Endothelial cell of umbilical vein (primary cell): ENCODE data around the gene RESP18. TPM values are rescaled to one million over a fixed set of nuclear protein-coding genes. Genes with fewer than 3 reads are reported as not detected.
"Not testable (repeated sequence)": the region's sequence is repeated elsewhere in the genome, so short reads cannot be mapped to it uniquely, and the experiment has no call there.

Experiments used
- BruUV-seq: library from RNA; stranded (reverse); fragments of 400-500 nt; replicated peaks from 2 replicates; lab custom pipeline; 2021; lab: Mats Ljungman, UMichigan
- CTCF ChIA-PET: fragments of 300-600, 350-600 bp; sonication (Branson Sonifier 250); formaldehyde crosslinking; loops from one replicate; lab custom pipeline; 2021; ENCODE audit warnings: antibody characterized with exemption, inconsistent platforms; lab: Charles Lee
- POLR2A ChIA-PET: fragments of 300-600, 350-600 bp; sonication (Branson Sonifier 250); formaldehyde crosslinking; loops from one replicate; lab custom pipeline; 2021; ENCODE audit warnings: antibody characterized with exemption, inconsistent platforms; lab: Charles Lee
- DNase-seq: peaks from one replicate; pipeline ENCODE4 v3.0.0-alpha.2; 2011; ENCODE audit warnings: low read depth, low spot score
- FAIRE-seq: peaks from 2 replicates; lab custom pipeline; 2011; peaks lifted over from hg19 to GRCh38; lab: Jason Lieb, UNC
- H2AFZ ChIP-seq: 2 replicates; pipeline ENCODE4 v1.6.0; 2012; ENCODE audit warnings: low read depth, low read length, control low read depth, inconsistent platforms
- H3K27ac ChIP-seq: 2 replicates; pipeline ENCODE4 v1.5.1; 2011; ENCODE audit warnings: low read depth, mild to moderate bottlenecking, control low read depth, low read length, moderate library complexity; ENCODE audit not compliant: insufficient read depth
- H3K27me3 ChIP-seq, 2 experiments: 2 replicates each; pipeline versions ENCODE4 v1.6.0 to v1.6.1; 2011; ENCODE audit warnings: low read length in 2 of 2, mixed read lengths in 1 of 2; ENCODE audit not compliant: control insufficient read depth in 2 of 2, insufficient read depth in 2 of 2
- H3K36me3 ChIP-seq, 2 experiments: 2 replicates in 1 of 2; 3 replicates in 1 of 2; pipeline ENCODE4 v1.5.1; 2011; ENCODE audit warnings: low read length in 2 of 2, mild to moderate bottlenecking in 1 of 2, moderate library complexity in 1 of 2; ENCODE audit not compliant: control insufficient read depth in 2 of 2, insufficient read depth in 2 of 2; ENCODE audit errors: extremely low read depth in 1 of 2
- H3K4me1 ChIP-seq: 3 replicates; pipeline ENCODE4 v1.5.1; 2011; ENCODE audit warnings: mild to moderate bottlenecking, low read length; ENCODE audit not compliant: control insufficient read depth, insufficient read depth; ENCODE audit errors: extremely low read depth
- H3K4me2 ChIP-seq: 2 replicates; pipeline ENCODE4 v1.6.1; 2011; ENCODE audit warnings: low read length, control low read depth, mixed read lengths; ENCODE audit not compliant: insufficient read depth
- H3K4me3 ChIP-seq, 3 experiments: fragments of 200-600 bp in 1 of 3; sonication (generic), shearing (Covaris generic) in 1 of 3; replicated peaks in 1 of 3; 2 replicates each; pipeline ENCODE4 v1.5.1; 2011 to 2016; ENCODE audit warnings: control low read depth in 3 of 3, low read length in 3 of 3, mild to moderate bottlenecking in 2 of 3, inconsistent platforms in 1 of 3, low read depth in 1 of 3, moderate library complexity in 1 of 3; ENCODE audit not compliant: insufficient read depth in 1 of 3
- H3K79me2 ChIP-seq: 2 replicates; pipeline ENCODE4 v1.6.0; 2012; ENCODE audit warnings: low read length, inconsistent platforms; ENCODE audit not compliant: control insufficient read depth, insufficient read depth
- H3K9ac ChIP-seq: replicated peaks from 2 replicates; pipeline ENCODE3; 2011; ENCODE audit warnings: low read length, control low read depth; ENCODE audit not compliant: insufficient read depth; ENCODE audit errors: extremely low read depth
- H3K9me1 ChIP-seq: replicated peaks from 3 replicates; pipeline ENCODE4 v1.6.0; 2011; ENCODE audit warnings: mild to moderate bottlenecking, low read length; ENCODE audit not compliant: control insufficient read depth, insufficient read depth; ENCODE audit errors: extremely low read depth
- H3K9me3 ChIP-seq: replicated peaks from 2 replicates; pipeline ENCODE4 v1.5.1; 2012; ENCODE audit warnings: low read length, inconsistent platforms; ENCODE audit not compliant: control insufficient read depth, insufficient read depth
- H4K20me1 ChIP-seq: replicated peaks from 2 replicates; pipeline ENCODE3; 2011; ENCODE audit warnings: mild to moderate bottlenecking, low read length; ENCODE audit not compliant: control insufficient read depth, insufficient read depth; ENCODE audit errors: extremely low read depth
- CTCF ChIP-seq, 2 donors: IDR thresholded peaks; 1 replicate in 1 of 2; 2 replicates in 1 of 2; pipeline ENCODE4 v1.5.1; 2011; ENCODE audit warnings: low read length in 2 of 2, mild to moderate bottlenecking in 2 of 2, moderate library complexity in 2 of 2, control low read depth in 1 of 2, inconsistent platforms in 1 of 2, low read depth in 1 of 2; ENCODE audit not compliant: insufficient read depth in 1 of 2; ENCODE audit errors: extremely low read depth in 1 of 2
- EZH2 ChIP-seq: IDR thresholded peaks from 2 replicates; pipeline ENCODE4 v1.6.1; 2012; ENCODE audit warnings: borderline replicate concordance, low read depth, mild to moderate bottlenecking, moderate library complexity, low read length, inconsistent platforms; ENCODE audit not compliant: severe bottlenecking
- JUN ChIP-seq: IDR thresholded peaks from 2 replicates; pipeline ENCODE4 v1.6.1; 2011; ENCODE audit warnings: borderline replicate concordance, low read depth; ENCODE audit not compliant: insufficient read length, insufficient read depth
- MYC ChIP-seq: IDR thresholded peaks from one replicate; pipeline ENCODE4 v1.6.1; 2011; ENCODE audit warnings: mild to moderate bottlenecking, low read depth, low read length
- dilution Hi-C: fragments of 300-500 bp; cut with MboI; formaldehyde crosslinking; loops from one replicate; pipeline ENCODE4 v1.15.0; 2019; ENCODE audit warnings: low sequenced_read_pairs; ENCODE audit not compliant: extremely low pct_ligation_motif_present
- intact Hi-C: fragments of 100-400 bp; cut with micrococcal nuclease; formaldehyde crosslinking; loops from one replicate; pipeline ENCODE4 v1.10.0; 2022
- polyA plus RNA-seq, 4 experiments: library from polyadenylated mRNA; depleted of rRNA in 3 of 4; stranded (reverse) in 3 of 4; unstranded in 1 of 4; fragments of >200 nt; gene quantifications; 2 replicates each; pipeline versions ENCODE4 v1.2.1 to v1.2.3, GENCODE V29; 2011 to 2012; ENCODE audit warnings: missing spikeins in 1 of 4
- total RNA-seq: library from RNA; stranded (reverse); gene quantifications from 2 replicates; pipeline ENCODE4 v1.2.3, GENCODE V29; 2021

The RESP18 gene
- total and polyA plus RNA-seq, 2 donors (not counting 3 experiments of a cell fraction or from before 2014, with no cell fraction given) = not detected

GRCh38 chr2:219312683-219313263 lies 19.8 kb downstream of the RESP18 start:
- intact Hi-C loops, dilution Hi-C loops, H4K20me1 ChIP-seq, H3K4me1 ChIP-seq, POLR2A ChIA-PET, H3K9ac ChIP-seq, H3K27ac ChIP-seq, H3K36me3 ChIP-seq, H2AFZ ChIP-seq, BruUV-seq, FAIRE-seq, H3K4me2 ChIP-seq, H3K9me1 ChIP-seq, H3K79me2 ChIP-seq, DNase-seq, H3K4me3 ChIP-seq, H3K9me3 ChIP-seq: not testable (repeated sequence)
- CTCF ChIA-PET = interaction anchor here (1.0 kb wide), 1 partner anchor 162 kb away, joined by 3 read pairs; no protein-coding TSS in a partner anchor
- H3K27me3 ChIP-seq = peaks cover 13 to 14% of the 10 kb centered on the region in 2 experiments

GRCh38 chr2:219309278-219309677 lies 23.3 kb downstream of the RESP18 start, which contains the start of gene PTPRN:
TSS of gene PTPRN (minus strand) at chr2:219309401. CDS start at chr2:219309332, 69 bp downstream.
- DNase-seq (no peak), FAIRE-seq (no peak)
- Histone ChIP-seq H3K36me3 (no peaks in the 10 kb centered on the region), H3K9me1 (no peaks in the 10 kb centered on the region), H3K79me2 (no peaks in the 10 kb centered on the region), H4K20me1 (no peaks in the 10 kb centered on the region), H3K4me2 (no peak within 1 kb of the TSS), H3K9me3 (no peaks in the 10 kb centered on the region), H3K9ac (no peak within 1 kb of the TSS), H3K4me3 (no peak within 1 kb of the TSS), H3K27me3 (peaks cover 13 to 16% of the 10 kb centered on the region in 2 experiments), H2AFZ (no peak within 1 kb of the TSS), H3K4me1 (no peaks in the 10 kb centered on the region), H3K27ac (no peak within 1 kb of the TSS)
- POLR2A ChIA-PET = no interaction called here
- BruUV-seq = no TSS peak
- intact Hi-C loops (no loop called here), dilution Hi-C loops (no loop called here)
- CTCF ChIA-PET = interaction anchor here (1.2 kb wide), 1 partner anchor 15 kb away, joined by 5 read pairs; no protein-coding TSS in a partner anchor
- no peak for TF ChIP-seq EZH2
- TF ChIP-seq JUN = no peak
- TF ChIP-seq MYC = no peak
- TF ChIP-seq CTCF (IDR thresholded peaks at IDR 0.05; ENCODE audit: extremely low read depth in 1 of 2, insufficient read depth in 1 of 2, low read depth in 1 of 2, low read length in 2 of 2) = no peak
